Measurements from ENCODE around the gene ARL6IP1.
"Not testable (repeated sequence)": the region's sequence is repeated elsewhere in the genome, so short reads cannot be mapped to it uniquely, and the experiment has no call there.

DNA sequence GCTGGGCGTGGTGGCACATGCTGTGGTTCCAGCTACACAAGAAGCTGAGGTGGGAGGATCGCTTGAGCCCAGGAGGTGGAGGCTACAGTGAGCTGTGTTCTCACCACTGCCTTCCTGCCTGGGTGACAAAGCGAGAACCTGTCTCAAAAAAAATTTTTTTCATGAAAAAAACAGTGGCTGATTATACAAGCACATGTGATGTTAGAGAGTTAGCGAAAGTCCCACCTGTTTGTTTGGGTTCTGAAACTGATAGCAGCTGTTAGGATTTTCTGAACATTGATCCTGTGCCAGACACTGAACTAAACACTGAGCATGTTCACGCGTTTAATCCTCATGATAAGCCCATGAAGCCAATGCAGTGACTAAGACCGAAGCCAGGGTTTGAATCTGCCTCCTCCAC, 34.1 kb downstream of the ARL6IP1 start:
- not testable (repeated sequence) for TF ChIP-seq CTCF (CRISPR knock-in tag; IDR thresholded peaks at IDR 0.05); POLR2AphosphoS5 (IDR thresholded peaks at IDR 0.05; ENCODE audit: low read depth, low read length); CHD4 (IDR thresholded peaks at IDR 0.05; ENCODE audit: borderline replicate concordance, low read length); SETDB1 (CRISPR knock-in tag; IDR thresholded peaks at IDR 0.05; ENCODE audit: borderline replicate concordance); NFIB (CRISPR knock-in tag; IDR thresholded peaks at IDR 0.05; ENCODE audit: borderline replicate concordance); ZNF121 (CRISPR knock-in tag; IDR thresholded peaks at IDR 0.05); POLR2A (IDR thresholded peaks at IDR 0.05; ENCODE audit: insufficient read depth in 1 of 2, low read depth in 2 of 2, low read length in 2 of 2); POLR2AphosphoS2 (IDR thresholded peaks at IDR 0.05; ENCODE audit: low read depth, low read length); ZBTB40 (IDR thresholded peaks at IDR 0.05); ZBTB40 (CRISPR knock-in tag; IDR thresholded peaks at IDR 0.05)
- TF ChIP-seq, protein P1, sequence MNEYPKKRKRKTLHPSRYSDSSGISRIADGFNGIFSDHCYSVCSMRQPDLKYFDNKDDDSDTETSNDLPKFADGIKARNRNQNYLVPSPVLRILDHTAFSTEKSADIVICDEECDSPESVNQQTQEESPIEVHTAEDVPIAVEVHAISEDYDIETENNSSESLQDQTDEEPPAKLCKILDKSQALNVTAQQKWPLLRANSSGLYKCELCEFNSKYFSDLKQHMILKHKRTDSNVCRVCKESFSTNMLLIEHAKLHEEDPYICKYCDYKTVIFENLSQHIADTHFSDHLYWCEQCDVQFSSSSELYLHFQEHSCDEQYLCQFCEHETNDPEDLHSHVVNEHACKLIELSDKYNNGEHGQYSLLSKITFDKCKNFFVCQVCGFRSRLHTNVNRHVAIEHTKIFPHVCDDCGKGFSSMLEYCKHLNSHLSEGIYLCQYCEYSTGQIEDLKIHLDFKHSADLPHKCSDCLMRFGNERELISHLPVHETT (CRISPR knock-in tag; conservative IDR thresholded peaks at IDR 0.05), result not testable (repeated sequence)
